Uterus (tissue), 4 donors: ENCODE measurements around the gene BCOR. TPM values are rescaled to one million over a fixed set of nuclear protein-coding genes. Genes with fewer than 3 reads are reported as not detected.

Experiments used
- DNase-seq, 2 donors: peaks; one replicate each; pipeline ENCODE4 v3.0.0-alpha.2; 2019 to 2020
- H3K27ac ChIP-seq, 2 donors: fragments of 200-600 bp; sonication (generic); 1 replicate in 1 of 2; 2 replicates in 1 of 2; pipeline ENCODE4 v1.5.1; 2016 to 2018
- H3K27me3 ChIP-seq, 2 donors: fragments of 200-600 bp; sonication (generic); one replicate each; pipeline ENCODE4 v1.5.1; 2018 to 2019; ENCODE audit warnings: control low read depth in 1 of 2
- H3K36me3 ChIP-seq, 2 donors: fragments of 200-600 bp; sonication (generic); one replicate each; pipeline ENCODE4 v1.5.1; 2019; ENCODE audit warnings: control low read depth in 1 of 2
- H3K4me1 ChIP-seq, 2 donors: fragments of 200-600 bp; sonication (generic); one replicate each; pipeline ENCODE4 v1.5.1; 2018 to 2019; ENCODE audit warnings: control low read depth in 1 of 2
- H3K4me3 ChIP-seq, 2 donors: fragments of 200-600 bp; sonication (generic); 1 replicate in 1 of 2; 2 replicates in 1 of 2; pipeline ENCODE4 v1.5.1; 2018 to 2019; ENCODE audit warnings: mild to moderate bottlenecking in 1 of 2
- H3K9me3 ChIP-seq, 2 donors: fragments of 200-600 bp; sonication (generic); one replicate each; pipeline ENCODE4 v1.5.1; 2019; ENCODE audit warnings: control low read depth in 1 of 2
- CTCF ChIP-seq, 4 experiments: fragments of 200-600 bp in 2 of 4; fragments of 450-650 bp in 2 of 4; sonication (generic) in 2 of 4; IDR thresholded peaks; one replicate each; pipeline ENCODE4 v1.5.1; 2016 to 2019; ENCODE audit warnings: antibody characterized with exemption in 4 of 4, mild to moderate bottlenecking in 2 of 4, moderate library complexity in 1 of 4
- POLR2A ChIP-seq, 2 donors: fragments of 450-650 bp; IDR thresholded peaks; one replicate each; pipeline ENCODE4 v1.6.1; 2016; ENCODE audit warnings: antibody characterized with exemption in 2 of 2, mild to moderate bottlenecking in 1 of 2, moderate library complexity in 1 of 2
- intact Hi-C: fragments of 100-400 bp; cut with DNase I; formaldehyde crosslinking; loops from one replicate; pipeline ENCODE4 v1.15.1; 2023; ENCODE audit warnings: low total_unique reads
- total RNA-seq, 4 donors: library from RNA; depleted of rRNA in 3 of 4; stranded (reverse); fragments of >200 nt in 3 of 4; gene quantifications; one replicate each; pipeline versions ENCODE4 v1.1.0 to v1.2.4, GENCODE V29; 2014 to 2023
- donor health status: DM: yes; HTN: yes; CAD: no.

Gene BCOR
- total RNA-seq, 4 donors from 2014 or later, result 10.0 to 42.4 (median 26.4) TPM

GRCh38 chrX:40098264-40099054, 701 bp upstream of the BCOR start:
- peaks cover 0 to 14% of the 10 kb centered on the region in 2 donors for H3K27me3 ChIP-seq
- DNase-seq, result peak in 1 of 2 donors; percentile 45
- no peaks in the 10 kb centered on the region for H3K4me1 ChIP-seq
- peak overlapping the region; percentile 76 to 82 for H3K4me3 ChIP-seq
- no peaks in the 10 kb centered on the region for H3K36me3 ChIP-seq
- peak overlapping the region; percentile 61 to 91 for H3K27ac ChIP-seq
- H3K9me3 ChIP-seq, result no peaks in the 10 kb centered on the region
- intact Hi-C loops, result no loop called here
- TF ChIP-seq CTCF (IDR thresholded peaks at IDR 0.05), result no peak

GRCh38 chrX:40097141-40097503, 636 bp downstream of the BCOR start:
- peak in 1 of 2 donors; percentile 39 for DNase-seq
- no peaks in the 10 kb centered on the region for H3K9me3 ChIP-seq
- H3K27me3 ChIP-seq, result peaks cover 0 to 14% of the 10 kb centered on the region in 2 donors
- H3K36me3 ChIP-seq, result no peaks in the 10 kb centered on the region
- TF ChIP-seq POLR2A (IDR thresholded peaks at IDR 0.05), result no peak
- TF ChIP-seq CTCF (IDR thresholded peaks at IDR 0.05), result no peak
- no peaks in the 10 kb centered on the region for H3K4me1 ChIP-seq
- intact Hi-C loops, result no loop called here
- H3K4me3 ChIP-seq, result peak overlapping the region; percentile 76 to 82
- H3K27ac ChIP-seq, result peak overlapping the region; percentile 61 to 91

GRCh38 chrX:40096395-40097091, 1.2 kb downstream of the BCOR start:
- no peaks in the 10 kb centered on the region for H3K9me3 ChIP-seq
- TF ChIP-seq CTCF (IDR thresholded peaks at IDR 0.05) (no peak), POLR2A (IDR thresholded peaks at IDR 0.05) (no peak)
- peak overlapping the region; percentile 61 to 91 for H3K27ac ChIP-seq
- peak; percentile 47 to 58 for DNase-seq
- peaks cover 0 to 11% of the 10 kb centered on the region in 2 donors for H3K27me3 ChIP-seq
- intact Hi-C loops, result no loop called here
- H3K36me3 ChIP-seq, result no peaks in the 10 kb centered on the region
- H3K4me3 ChIP-seq, result peak overlapping the region; percentile 76 to 82
- no peaks in the 10 kb centered on the region for H3K4me1 ChIP-seq

GRCh38 chrX:40095583-40096394, 2.0 kb downstream of the BCOR start:
- TF ChIP-seq POLR2A (IDR thresholded peaks at IDR 0.05) (no peak), CTCF (IDR thresholded peaks at IDR 0.05) (no peak)
- DNase-seq, result no peak
- Histone ChIP-seq H3K27me3 (peaks cover 0 to 5% of the 10 kb centered on the region in 2 donors), H3K9me3 (no peaks in the 10 kb centered on the region), H3K36me3 (no peaks in the 10 kb centered on the region), H3K4me1 (no peaks in the 10 kb centered on the region), H3K27ac (peak overlapping the region; percentile 61 to 91), H3K4me3 (peak overlapping the region; percentile 76 to 82)
- intact Hi-C loops, result no loop called here
